ENCODE measurements around the gene GLRX5. TPM values are rescaled to one million over a fixed set of nuclear protein-coding genes. Genes with fewer than 3 reads are reported as not detected.

Gene GLRX5
- 10 to 100 TPM in 4 of 6 donors, 1 to 10 TPM in 2; 8.8 to 16.6 (median 12.8) TPM for total RNA-seq
- polyA plus RNA-seq: 10 to 100 TPM; 15.1 to 22.9 TPM

DNA sequence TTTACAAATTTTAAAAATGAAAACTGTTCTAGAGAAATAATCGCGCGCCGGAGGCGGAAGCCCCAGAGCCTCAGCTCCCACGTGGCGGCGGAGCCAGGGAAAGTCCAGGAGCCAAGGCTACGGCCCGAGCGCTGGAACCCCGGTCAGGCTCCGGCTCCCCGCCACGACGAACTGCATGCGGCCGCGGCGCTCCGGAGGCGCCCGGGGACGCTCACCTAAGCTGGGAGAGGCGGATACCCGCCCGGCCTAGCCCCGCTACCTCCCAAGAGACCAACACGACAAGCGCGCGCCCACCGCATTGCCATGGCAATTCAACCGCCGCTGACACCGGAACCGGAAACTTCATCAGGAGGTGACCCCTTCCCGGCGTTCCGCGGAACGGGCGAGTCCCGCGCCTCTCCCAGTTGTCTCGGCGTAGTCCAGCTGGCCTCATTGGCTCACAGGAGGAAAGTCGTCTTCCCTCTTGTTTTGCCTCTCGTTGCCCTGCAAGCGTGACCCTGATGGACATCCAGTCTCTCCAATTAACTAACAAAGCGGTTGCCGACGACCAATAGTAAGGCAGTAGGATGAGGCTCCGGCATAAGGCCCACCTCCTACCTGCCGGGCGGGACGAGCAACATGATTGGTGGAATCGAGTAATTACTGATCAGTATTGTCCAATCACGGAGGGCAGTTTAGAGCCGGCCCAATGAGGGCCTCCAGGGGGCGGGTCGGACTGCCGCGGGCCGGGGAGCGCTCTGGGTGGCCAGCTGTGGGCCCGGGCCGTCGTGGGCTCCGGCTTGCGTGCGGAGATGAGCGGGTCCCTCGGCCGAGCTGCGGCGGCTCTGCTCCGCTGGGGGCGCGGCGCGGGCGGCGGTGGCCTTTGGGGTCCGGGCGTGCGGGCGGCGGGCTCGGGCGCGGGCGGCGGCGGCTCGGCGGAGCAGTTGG, at the start of gene GLRX5:
GLRX5 (plus strand) TSS at position 752 of the 927 bp plus-strand sequence; CDS start at position 792, 40 bp downstream.
- peaks cover 21 to 53% (median 44%) of the 10 kb centered on the region in 3 donors for H3K4me1 ChIP-seq
- TF ChIP-seq, protein P1, sequence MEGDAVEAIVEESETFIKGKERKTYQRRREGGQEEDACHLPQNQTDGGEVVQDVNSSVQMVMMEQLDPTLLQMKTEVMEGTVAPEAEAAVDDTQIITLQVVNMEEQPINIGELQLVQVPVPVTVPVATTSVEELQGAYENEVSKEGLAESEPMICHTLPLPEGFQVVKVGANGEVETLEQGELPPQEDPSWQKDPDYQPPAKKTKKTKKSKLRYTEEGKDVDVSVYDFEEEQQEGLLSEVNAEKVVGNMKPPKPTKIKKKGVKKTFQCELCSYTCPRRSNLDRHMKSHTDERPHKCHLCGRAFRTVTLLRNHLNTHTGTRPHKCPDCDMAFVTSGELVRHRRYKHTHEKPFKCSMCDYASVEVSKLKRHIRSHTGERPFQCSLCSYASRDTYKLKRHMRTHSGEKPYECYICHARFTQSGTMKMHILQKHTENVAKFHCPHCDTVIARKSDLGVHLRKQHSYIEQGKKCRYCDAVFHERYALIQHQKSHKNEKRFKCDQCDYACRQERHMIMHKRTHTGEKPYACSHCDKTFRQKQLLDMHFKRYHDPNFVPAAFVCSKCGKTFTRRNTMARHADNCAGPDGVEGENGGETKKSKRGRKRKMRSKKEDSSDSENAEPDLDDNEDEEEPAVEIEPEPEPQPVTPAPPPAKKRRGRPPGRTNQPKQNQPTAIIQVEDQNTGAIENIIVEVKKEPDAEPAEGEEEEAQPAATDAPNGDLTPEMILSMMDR (IDR thresholded peaks at IDR 0.05): no peak
- DNase-seq (peak; percentile 93 to 99 (median 99)), FAIRE-seq (peak; percentile 98), ATAC-seq (peak; percentile 92 to 96 (median 94))
- peak within 1 kb of the TSS; percentile 70 to 89 (median 80) for H3K27ac ChIP-seq
- no peaks in the 10 kb centered on the region for H3K27me3 ChIP-seq
- H3K9me3 ChIP-seq: no peaks in the 10 kb centered on the region
- H3K4me3 ChIP-seq: peak within 1 kb of the TSS; percentile 84 to 95 (median 88)
- WGBS, 2 donors: 0 to 1% methylated on average over 70 to 97 of the region's 97 CpGs
- no peaks in the 10 kb centered on the region for H3K36me3 ChIP-seq
- intact Hi-C loops (cut with DNase I): no loop called here

DNA sequence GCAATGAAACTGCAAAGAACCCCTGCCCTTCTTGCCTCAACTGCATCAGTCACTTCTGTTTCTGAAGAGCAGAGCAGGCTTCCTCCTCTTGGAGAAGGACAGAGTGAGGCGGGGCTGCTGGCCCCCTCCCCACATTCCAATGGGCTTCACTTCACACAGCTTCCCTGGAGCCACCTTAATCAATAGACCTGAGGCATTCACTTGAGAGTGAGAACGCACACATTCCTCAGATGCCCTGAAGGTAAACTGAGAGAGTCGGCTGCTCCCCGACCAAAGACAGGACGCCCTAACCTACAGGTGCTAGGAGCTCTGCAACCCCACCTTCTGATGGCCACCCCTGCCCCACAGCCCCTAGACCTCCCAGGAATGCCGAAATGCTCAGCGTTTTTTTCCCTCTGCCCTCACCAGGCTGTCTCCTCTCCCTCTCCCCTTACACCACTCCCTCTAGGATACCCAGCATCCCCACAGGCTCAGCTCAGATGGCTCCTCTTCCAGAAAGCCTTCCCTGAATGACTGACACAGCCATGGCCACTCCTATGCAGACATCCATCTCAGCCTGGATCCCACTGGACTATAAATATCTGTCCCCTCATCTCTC, 49.5 kb upstream of the GLRX5 start:
- no peak for FAIRE-seq

DNA sequence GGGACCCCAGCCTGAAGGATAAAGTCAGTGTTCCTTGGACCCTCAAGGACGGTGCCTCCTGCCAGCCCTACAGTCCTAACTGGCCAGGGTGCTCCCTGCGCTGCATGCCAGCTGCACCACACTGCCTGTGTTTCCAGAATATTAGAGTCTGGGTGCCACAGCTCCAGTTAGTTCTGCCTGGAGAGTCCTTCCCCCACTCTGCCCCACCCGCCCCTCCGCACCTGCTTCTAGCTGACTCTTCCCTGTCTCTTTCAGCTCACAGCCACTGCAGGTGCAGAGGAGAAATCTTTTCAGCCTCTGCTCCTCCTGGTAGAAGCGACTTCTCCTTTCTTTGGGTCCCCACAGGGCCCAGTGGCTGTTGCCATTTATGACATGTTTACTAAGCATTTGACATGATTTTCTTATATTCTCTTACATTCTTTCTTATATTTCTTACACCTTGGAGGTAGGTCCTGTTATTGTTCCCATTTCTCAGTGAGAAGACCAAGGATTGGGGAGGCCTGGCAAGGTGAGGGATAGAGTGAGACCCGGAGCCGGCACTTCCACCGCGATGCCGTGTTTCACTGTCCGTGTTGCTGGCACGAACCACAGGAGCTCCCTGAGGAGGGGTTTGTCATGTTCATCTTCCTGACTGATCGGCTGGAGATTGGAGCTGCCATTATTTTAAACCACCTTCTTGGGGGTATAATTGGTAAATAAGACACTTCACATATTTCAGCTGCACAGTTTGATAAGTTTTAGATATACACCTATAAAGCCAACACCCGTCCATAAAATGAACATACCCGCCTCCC, 47.8 kb upstream of the GLRX5 start:
- Histone ChIP-seq H3K27me3 (no peaks in the 10 kb centered on the region), H3K27ac (no peak overlapping the region), H3K9me3 (no peaks in the 10 kb centered on the region), H3K4me1 (peaks cover 0 to 5% (median 0%) of the 10 kb centered on the region in 3 donors), H3K4me3 (no peak overlapping the region), H3K36me3 (no peaks in the 10 kb centered on the region)
- WGBS, 2 donors: 75 to 81% methylated on average over 15 of the region's 15 CpGs
- DNase-seq: no peak
- TF ChIP-seq, protein P1 (IDR thresholded peaks at IDR 0.05): no peak
- ATAC-seq: no peak
- intact Hi-C loops (cut with DNase I): no loop called here
- FAIRE-seq: no peak

More for the DNA sequence above, 49.5 kb upstream of the GLRX5 start:
- ATAC-seq (no peak), DNase-seq (no peak)
- intact Hi-C loops (cut with DNase I): no loop called here
- Histone ChIP-seq H3K27ac (no peak overlapping the region), H3K27me3 (no peaks in the 10 kb centered on the region), H3K4me1 (peaks cover 0 to 5% (median 0%) of the 10 kb centered on the region in 3 donors), H3K4me3 (no peak overlapping the region), H3K36me3 (no peaks in the 10 kb centered on the region), H3K9me3 (no peaks in the 10 kb centered on the region)
- TF ChIP-seq, protein P1 (IDR thresholded peaks at IDR 0.05): no peak
- WGBS, 2 donors: 61 to 63% methylated on average over 7 of the region's 7 CpGs

DNA sequence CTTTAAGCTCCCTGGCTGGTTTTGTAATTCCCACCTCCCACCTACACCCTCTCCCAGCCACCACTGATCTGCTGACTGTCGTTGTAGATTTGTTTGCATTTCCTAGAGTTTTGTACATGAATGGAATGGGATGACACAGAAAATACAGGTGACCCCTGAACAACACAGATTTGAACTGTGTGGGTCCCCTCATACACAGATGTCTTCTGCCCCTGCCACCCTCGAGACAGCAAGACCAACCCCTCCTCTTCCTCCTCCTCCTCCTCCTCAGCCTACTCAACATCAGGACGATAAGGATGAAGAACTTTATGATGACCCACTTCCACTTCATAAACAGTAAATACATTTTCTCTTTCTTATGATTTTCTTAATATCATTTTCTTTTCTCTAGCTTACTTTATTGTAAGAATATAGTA, 47.2 kb upstream of the GLRX5 start:
- intact Hi-C loops (cut with DNase I): no loop called here
- TF ChIP-seq, protein P1 (IDR thresholded peaks at IDR 0.05): no peak
- no peak for DNase-seq
- Histone ChIP-seq H3K4me3 (no peak overlapping the region), H3K36me3 (no peaks in the 10 kb centered on the region), H3K4me1 (peaks cover 0 to 5% (median 0%) of the 10 kb centered on the region in 3 donors), H3K27me3 (no peaks in the 10 kb centered on the region), H3K27ac (no peak overlapping the region), H3K9me3 (no peaks in the 10 kb centered on the region)
- no peak for ATAC-seq
- no peak for FAIRE-seq
- 41 to 50% methylated on average over 3 of the region's 3 CpGs for WGBS, 2 donors
